Fibroblast of mammary gland (primary cell): ENCODE data around the gene C11orf68.

Source experiments
- DNase-seq: peaks from one replicate; pipeline ENCODE4 v3.0.0-alpha.2; 2010; ENCODE audit warnings: low read depth
- H3K4me3 ChIP-seq: 2 replicates; pipeline ENCODE4 v1.5.1; 2011; ENCODE audit warnings: low read depth, mild to moderate bottlenecking, low read length, moderate library complexity; ENCODE audit not compliant: control insufficient read depth
- CTCF ChIP-seq: conservative IDR thresholded peaks from 2 replicates; pipeline ENCODE4 v1.5.1; 2011; ENCODE audit warnings: low read depth, low read length, inconsistent platforms; ENCODE audit not compliant: control insufficient read depth, insufficient read depth

Gene C11orf68

GRCh38 chr11:65885808-65886536 is 32.9 kb downstream of the C11orf68 start:
- no peak for TF ChIP-seq CTCF
- no peak overlapping the region for H3K4me3 ChIP-seq
- no peak for DNase-seq

- H3K4me3 ChIP-seq: no peak overlapping the region
- no peak for DNase-seq
- no peak for TF ChIP-seq CTCF
Observed at GRCh38 chr11:65885231-65885630, 33.6 kb downstream of the C11orf68 start.

- DNase-seq: peak; percentile 73
- TF ChIP-seq CTCF: peak; percentile 99
- H3K4me3 ChIP-seq: no peak overlapping the region
Observed at GRCh38 chr11:65884716-65885092, 34.2 kb downstream of the C11orf68 start.

GRCh38 chr11:65883786-65884715 is 34.8 kb downstream of the C11orf68 start:
- no peak for TF ChIP-seq CTCF
- DNase-seq: no peak
- no peak overlapping the region for H3K4me3 ChIP-seq

- H3K4me3 ChIP-seq: no peak overlapping the region
- DNase-seq: no peak
- TF ChIP-seq CTCF: no peak
Observed at GRCh38 chr11:65883058-65883761, 35.7 kb downstream of the C11orf68 start.
